Heart left ventricle (tissue), 13 donors: ENCODE data around the gene HHIPL1.

Experiments
- POLR2A ChIP-seq, 2 donors: fragments of 450-650 bp; IDR thresholded peaks; one replicate each; pipeline ENCODE4 v1.6.1; 2017; ENCODE audit warnings: antibody characterized with exemption in 2 of 2, mild to moderate bottlenecking in 2 of 2, moderate library complexity in 2 of 2
- TF ChIP-seq, protein P1 (sequence below), 12 donors: fragments of 200-600 bp; sonication (generic) in 4 of 12; IDR thresholded peaks; one replicate each; pipeline versions ENCODE4 v1.5.0 to v1.8.0; 2018 to 2022; ENCODE audit warnings: antibody characterized with exemption in 12 of 12, mild to moderate bottlenecking in 5 of 12
- donor health status: ischemic (EF 13 %, LVEDD 7.1; RV severe dilation, severe dysfunction).
- donor health status: DM: no; HTN: yes; CAD: no.
- donor health status: DM: no; HTN: no; CAD: no.
- donor health status: ischemic (EF 25% LVEDD 6.9; RV normal size, moderate dysfunction).
- donor health status: ischemic (EF 25% LVEDD 5.7; RV mildly dilated, moderate dysfunction).
- donor health status: ischemic (EF 35%, LVEDD 5.7; RV mildly dilated, moderate dysfunction).
- donor health status: nonischemic (EF 11% LVEDD 7.7; RV severe dilation, severe dysfunction).
- donor health status: DM: yes; HTN: yes; CAD: no.
- donor health status: PGD.
- donor health status: ischemic (EF 29% LVEDD 5.4; RV normal size, mild dysfunction).
- donor health status: nonischemic (EF 23%, LVEDD 6.1; RV moderate dilation, normal function).

DNA sequence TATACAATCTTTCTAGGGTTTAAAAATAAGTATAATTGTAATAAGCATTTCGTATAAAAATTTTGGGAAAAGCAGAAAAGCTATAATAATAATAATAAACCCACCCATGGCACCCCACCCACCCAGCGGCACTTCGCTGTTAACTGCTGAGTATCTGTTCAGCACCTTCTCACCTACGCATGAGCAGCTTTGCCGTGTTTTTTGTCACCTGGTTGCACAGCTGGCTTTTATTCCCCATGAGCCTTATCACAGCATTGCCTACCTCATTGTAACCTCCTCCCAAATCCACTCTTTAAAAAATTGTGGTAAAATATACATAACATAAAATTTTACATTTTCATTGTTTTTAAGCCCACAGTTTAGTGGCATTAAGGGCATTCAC is 73.9 kb downstream of the HHIPL1 start:
- TF ChIP-seq, protein P1, sequence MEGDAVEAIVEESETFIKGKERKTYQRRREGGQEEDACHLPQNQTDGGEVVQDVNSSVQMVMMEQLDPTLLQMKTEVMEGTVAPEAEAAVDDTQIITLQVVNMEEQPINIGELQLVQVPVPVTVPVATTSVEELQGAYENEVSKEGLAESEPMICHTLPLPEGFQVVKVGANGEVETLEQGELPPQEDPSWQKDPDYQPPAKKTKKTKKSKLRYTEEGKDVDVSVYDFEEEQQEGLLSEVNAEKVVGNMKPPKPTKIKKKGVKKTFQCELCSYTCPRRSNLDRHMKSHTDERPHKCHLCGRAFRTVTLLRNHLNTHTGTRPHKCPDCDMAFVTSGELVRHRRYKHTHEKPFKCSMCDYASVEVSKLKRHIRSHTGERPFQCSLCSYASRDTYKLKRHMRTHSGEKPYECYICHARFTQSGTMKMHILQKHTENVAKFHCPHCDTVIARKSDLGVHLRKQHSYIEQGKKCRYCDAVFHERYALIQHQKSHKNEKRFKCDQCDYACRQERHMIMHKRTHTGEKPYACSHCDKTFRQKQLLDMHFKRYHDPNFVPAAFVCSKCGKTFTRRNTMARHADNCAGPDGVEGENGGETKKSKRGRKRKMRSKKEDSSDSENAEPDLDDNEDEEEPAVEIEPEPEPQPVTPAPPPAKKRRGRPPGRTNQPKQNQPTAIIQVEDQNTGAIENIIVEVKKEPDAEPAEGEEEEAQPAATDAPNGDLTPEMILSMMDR (IDR thresholded peaks at IDR 0.05): no peak
- no peak for TF ChIP-seq POLR2A (IDR thresholded peaks at IDR 0.05)
